Pancreas (tissue), 10 donors: ENCODE data around the gene TEX12. TPM values are rescaled to one million over a fixed set of nuclear protein-coding genes. Genes with fewer than 3 reads are reported as not detected.

Experiments used
- ATAC-seq, 4 donors: fragments of 200-7000 bp; cut with Tn5 transposase; one replicate each; pipeline versions ENCODE4 v1.8.0 to v1.9.1; 2020; ENCODE audit warnings: mild to moderate bottlenecking in 4 of 4, moderate library complexity in 4 of 4
- DNase-seq, 6 donors: peaks; one replicate each; pipeline ENCODE4 v3.0.0-alpha.2; 2020
- FAIRE-seq: peaks from 2 replicates; lab custom pipeline; 2012; peaks lifted over from hg19 to GRCh38; lab: Jason Lieb, UNC
- H3K27ac ChIP-seq, 4 donors: fragments of 200-600 bp; sonication (generic); 1 replicate in 3 of 4; 2 replicates in 1 of 4; pipeline versions ENCODE4 v1.5.0 to v1.8.0; 2020
- H3K27me3 ChIP-seq, 4 donors: fragments of 200-600 bp; one replicate each; pipeline ENCODE4 v1.8.0; 2021
- H3K36me3 ChIP-seq, 3 donors: fragments of 200-600 bp; sonication (generic) in 1 of 3; one replicate each; pipeline versions ENCODE4 v1.5.0 to v1.8.0; 2020 to 2021
- H3K4me1 ChIP-seq, 3 donors: fragments of 200-600 bp; one replicate each; pipeline ENCODE4 v1.8.0; 2021
- H3K4me3 ChIP-seq, 4 donors: fragments of 200-600 bp; sonication (generic) in 2 of 4; one replicate each; pipeline versions ENCODE4 v1.5.0 to v1.8.0; 2020 to 2021
- H3K9me3 ChIP-seq, 4 donors: fragments of 200-600 bp; one replicate each; pipeline ENCODE4 v1.8.0; 2021
- CTCF ChIP-seq, 4 donors: fragments of 200-600 bp; sonication (generic) in 3 of 4; IDR thresholded peaks; one replicate each; pipeline versions ENCODE4 v1.5.0 to v1.8.0; 2021; ENCODE audit warnings: antibody characterized with exemption in 4 of 4
- WGBS, 2 donors: extraction: QIAGEN DNeasy Blood & Tissue Kit; methylation state at CpG; one replicate each; pipeline ENCODE4 v1.1.7; 2013; 5-methylcytosine and 5-hydroxymethylcytosine counted together
- intact Hi-C, 3 donors: fragments of 100-400 bp; cut with DNase I; formaldehyde crosslinking; loops; one replicate each; pipeline versions ENCODE4 v1.11.1 to v1.14.2; 2022
- polyA plus RNA-seq, 2 donors: library from polyadenylated mRNA; stranded (reverse); fragments of 200-250 nt; gene quantifications; one replicate each; pipeline ENCODE4 v1.2.3, GENCODE V29; 2013
- total RNA-seq, 6 donors: library from RNA; stranded (reverse); fragmentation: NEBNext Ultra II Directional in 4 of 6; extraction: Animal tissue kit (Norgen Biotek cat#: 25700) in 4 of 6; gene quantifications; one replicate each; pipeline versions ENCODE4 v1.2.1 to v1.2.4, GENCODE V29; 2021 to 2023
- donor health status: healthy with polysubstance abuse.
- donor health status: DM: no; HTN: no; CAD: no; lungs with moderate emphysema.
- donor health status: DM: no; HTN: no; CAD: no.
- donor health status: control.
- donor health status: control.
- donor health status: Bipolar disorder and iron deficiency.
- donor health status: DM: yes; HTN: yes; CAD: no.
- donor health status: DM: no; HTN: no; CAD: no.
- donor health status: DM: no; HTN: no; CAD: no.
- donor health status: DM: yes; HTN: yes; CAD: no.

TEX12 gene
- total and polyA plus RNA-seq, 8 donors: 0.19 TPM; not detected in 7

GRCh38 chr11:112174789-112175598 lies 7.8 kb downstream of the TEX12 start, which contains the start of gene BCO2:
Gene BCO2 (plus strand): TSS chr11:112175512. CDS start chr11:112175602, 90 bp downstream.
- intact Hi-C loops: no loop called here

GRCh38 chr11:112175599-112175952 lies 8.4 kb downstream of the TEX12 start:
- peak overlapping the region in 2 of 4 donors; percentile 17 to 29 for H3K4me3 ChIP-seq
- ATAC-seq (peak; percentile 24 to 55 (median 46)), FAIRE-seq (no peak), DNase-seq (no peak)
- WGBS, 2 donors: 10 to 15% methylated on average over 4 of the region's 4 CpGs
- H3K4me1 ChIP-seq: no peaks in the 10 kb centered on the region
- no peaks in the 10 kb centered on the region for H3K27me3 ChIP-seq
- no peak for TF ChIP-seq CTCF (IDR thresholded peaks at IDR 0.05)
- H3K36me3 ChIP-seq: no peaks in the 10 kb centered on the region
- H3K27ac ChIP-seq: peak overlapping the region in 2 of 4 donors; percentile 19 to 55
- intact Hi-C loops: no loop called here
- no peaks in the 10 kb centered on the region for H3K9me3 ChIP-seq

More at GRCh38 chr11:112174789-112175598, 7.8 kb downstream of the TEX12 start, which contains the start of gene BCO2:
- FAIRE-seq (peak; percentile 47), DNase-seq (peak; percentile 68 to 81 (median 74)), ATAC-seq (peak; percentile 90 to 97 (median 96))
- 3 to 6% methylated on average over 11 of the region's 11 CpGs for WGBS, 2 donors
- no peaks in the 10 kb centered on the region for H3K36me3 ChIP-seq
- TF ChIP-seq CTCF (IDR thresholded peaks at IDR 0.05): peak; percentile 30 to 63 (median 55)
- no peaks in the 10 kb centered on the region for H3K27me3 ChIP-seq
- H3K9me3 ChIP-seq: no peaks in the 10 kb centered on the region
- no peaks in the 10 kb centered on the region for H3K4me1 ChIP-seq
- H3K4me3 ChIP-seq: peak within 1 kb of the TSS in 2 of 4 donors; percentile 17 to 29
- H3K27ac ChIP-seq: peak within 1 kb of the TSS in 2 of 4 donors; percentile 19 to 55

- peak overlapping the region in 1 of 4 donors; percentile 55 for H3K27ac ChIP-seq
- DNase-seq (no peak), FAIRE-seq (no peak), ATAC-seq (no peak)
- no peaks in the 10 kb centered on the region for H3K9me3 ChIP-seq
- H3K4me3 ChIP-seq: peak overlapping the region in 2 of 4 donors; percentile 17 to 29
- no peaks in the 10 kb centered on the region for H3K27me3 ChIP-seq
- H3K36me3 ChIP-seq: no peaks in the 10 kb centered on the region
- H3K4me1 ChIP-seq: no peaks in the 10 kb centered on the region
- no peak for TF ChIP-seq CTCF (IDR thresholded peaks at IDR 0.05)
- 32 to 60% methylated on average over 1 of the region's 1 CpG for WGBS, 2 donors
- intact Hi-C loops: no loop called here
Observed at GRCh38 chr11:112176077-112176476, 8.9 kb downstream of the TEX12 start.

DNA sequence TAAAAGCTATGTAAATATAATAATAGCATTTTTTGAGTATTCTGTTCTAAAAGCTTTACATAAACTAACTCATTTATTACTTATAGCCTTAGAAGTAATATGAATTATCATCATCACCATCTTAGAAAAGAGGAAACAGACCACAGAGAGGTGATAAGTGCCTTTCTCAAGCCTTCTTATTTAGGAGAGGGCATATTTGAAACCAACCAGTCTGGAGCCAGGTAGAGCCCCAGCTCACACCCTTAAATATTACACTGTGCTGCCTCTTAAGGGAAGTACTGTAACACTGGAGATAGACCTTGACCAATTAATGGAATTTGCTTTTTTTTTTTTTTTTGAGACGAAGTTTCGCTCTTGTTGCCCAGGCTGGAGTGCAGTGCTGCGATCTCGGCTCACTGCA lies 10.4 kb downstream of the TEX12 start:
- ATAC-seq (no peak), FAIRE-seq (no peak), DNase-seq (no peak)
- TF ChIP-seq CTCF (IDR thresholded peaks at IDR 0.05): no peak
- H3K27me3 ChIP-seq: no peaks in the 10 kb centered on the region
- no peaks in the 10 kb centered on the region for H3K9me3 ChIP-seq
- intact Hi-C loops: no loop called here
- 90 to 94% methylated on average over 4 of the region's 4 CpGs for WGBS, 2 donors
- no peak overlapping the region for H3K4me3 ChIP-seq
- H3K36me3 ChIP-seq: no peaks in the 10 kb centered on the region
- no peak overlapping the region for H3K27ac ChIP-seq
- no peaks in the 10 kb centered on the region for H3K4me1 ChIP-seq

DNA sequence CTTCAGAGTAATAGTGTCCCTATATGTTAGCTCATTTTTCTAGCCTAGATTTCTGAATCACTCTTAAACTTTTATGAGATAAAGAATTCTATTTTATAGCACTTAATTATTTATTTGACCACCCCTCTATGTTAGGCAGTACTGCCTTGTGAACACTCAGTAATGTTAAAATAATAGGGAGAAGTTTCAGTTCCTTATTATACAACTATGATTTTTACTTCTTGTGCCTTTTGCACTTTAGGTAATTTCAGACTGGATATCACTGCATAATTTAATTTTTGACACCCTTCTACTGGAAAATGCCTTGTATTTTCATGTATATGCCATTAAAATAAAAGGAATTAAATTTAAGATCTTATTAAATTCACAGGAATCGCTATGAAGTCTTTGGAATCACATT lies 11.3 kb downstream of the TEX12 start:
- Histone ChIP-seq H3K4me3 (no peak overlapping the region), H3K4me1 (no peaks in the 10 kb centered on the region), H3K36me3 (no peaks in the 10 kb centered on the region), H3K27me3 (no peaks in the 10 kb centered on the region), H3K9me3 (no peaks in the 10 kb centered on the region), H3K27ac (no peak overlapping the region)
- no peak for TF ChIP-seq CTCF (IDR thresholded peaks at IDR 0.05)
- WGBS, 2 donors: 85 to 91% methylated on average over 1 of the region's 1 CpG
- ATAC-seq (no peak), FAIRE-seq (no peak), DNase-seq (no peak)
- intact Hi-C loops: no loop called here
